ENCODE measurements around the gene LAMB2. TPM values are rescaled to one million over a fixed set of nuclear protein-coding genes. Genes with fewer than 3 reads are reported as not detected.
A peak's percentile ranks its signal among the peaks of the same experiment; 100 is the strongest.

LAMB2 gene
- total RNA-seq, 4 donors from 2014 or later, result 578 to 980 (median 645) TPM

GRCh38 chr3:49134471-49135265 is 1.8 kb upstream of the LAMB2 start:
- 0 to 100% methylated on average over 1 of the region's 3 CpGs for WGBS, 2 donors (ENCODE audit: low coverage in 1 of 2)
- peaks cover 9% of the 10 kb centered on the region for H3K27me3 ChIP-seq
- peaks cover 0 to 19% of the 10 kb centered on the region in 2 donors for H3K36me3 ChIP-seq
- peak overlapping the region in 1 of 2 donors; percentile 78 for H3K4me3 ChIP-seq
- ATAC-seq, result no peak
- peak overlapping the region in 3 of 4 donors; percentile 90 to 95 (median 91) for H3K27ac ChIP-seq
- no peak for TF ChIP-seq POLR2AphosphoS5 (IDR thresholded peaks at IDR 0.05)
- TF ChIP-seq POLR2A (IDR thresholded peaks at IDR 0.05), result no peak
- TF ChIP-seq CTCF (IDR thresholded peaks at IDR 0.05), result no peak
- TF ChIP-seq EP300 (IDR thresholded peaks at IDR 0.05), result no peak
- peaks cover 0 to 40% (median 24%) of the 10 kb centered on the region in 3 donors for H3K4me1 ChIP-seq
- no peaks in the 10 kb centered on the region for H3K9me3 ChIP-seq

- no peak for TF ChIP-seq POLR2A (IDR thresholded peaks at IDR 0.05)
- TF ChIP-seq CTCF (IDR thresholded peaks at IDR 0.05), result no peak
- no peak for TF ChIP-seq EP300 (IDR thresholded peaks at IDR 0.05)
- no peak for TF ChIP-seq POLR2AphosphoS5 (IDR thresholded peaks at IDR 0.05)
- Histone ChIP-seq H3K9me3 (no peaks in the 10 kb centered on the region), H3K4me1 (peaks cover 0 to 51% (median 27%) of the 10 kb centered on the region in 3 donors), H3K4me3 (peak overlapping the region; percentile 78 to 92), H3K27me3 (peaks cover 9% of the 10 kb centered on the region), H3K36me3 (peaks cover 0 to 32% of the 10 kb centered on the region in 2 donors), H3K27ac (peak overlapping the region; percentile 68 to 95 (median 90))
- 0% methylated on average over 2 to 3 of the region's 30 CpGs for WGBS, 2 donors (ENCODE audit: low coverage in 1 of 2)
- peak; percentile 89 for ATAC-seq
These were observed 539 bp upstream of the LAMB2 start for GRCh38 chr3:49133226-49133951.

- H3K4me1 ChIP-seq, result peaks cover 0 to 51% (median 27%) of the 10 kb centered on the region in 3 donors
- peak overlapping the region; percentile 68 to 95 (median 90) for H3K27ac ChIP-seq
- 34% methylated on average over 3 of the region's 9 CpGs; no CpG with 5 or more reads in 1 of the 2 donors for WGBS, 2 donors (ENCODE audit: low coverage in 1 of 2)
- TF ChIP-seq EP300 (IDR thresholded peaks at IDR 0.05), result no peak
- no peak for TF ChIP-seq POLR2AphosphoS5 (IDR thresholded peaks at IDR 0.05)
- TF ChIP-seq CTCF (IDR thresholded peaks at IDR 0.05), result no peak
- no peak for TF ChIP-seq POLR2A (IDR thresholded peaks at IDR 0.05)
- H3K27me3 ChIP-seq, result no peaks in the 10 kb centered on the region
- no peak for ATAC-seq
- H3K36me3 ChIP-seq, result peaks cover 0 to 45% of the 10 kb centered on the region in 2 donors
- H3K9me3 ChIP-seq, result no peaks in the 10 kb centered on the region
- H3K4me3 ChIP-seq, result peak overlapping the region; percentile 78 to 92
These were observed 795 bp downstream of the LAMB2 start for GRCh38 chr3:49132073-49132436.

GRCh38 chr3:49131576-49131975 is 1.3 kb downstream of the LAMB2 start:
- H3K36me3 ChIP-seq, result peaks cover 0 to 50% of the 10 kb centered on the region in 2 donors
- no peak for TF ChIP-seq EP300 (IDR thresholded peaks at IDR 0.05)
- no peak for TF ChIP-seq POLR2AphosphoS5 (IDR thresholded peaks at IDR 0.05)
- TF ChIP-seq POLR2A (IDR thresholded peaks at IDR 0.05), result no peak
- no peak for TF ChIP-seq CTCF (IDR thresholded peaks at IDR 0.05)
- 91% methylated on average over 3 of the region's 6 CpGs; no CpG with 5 or more reads in 1 of the 2 donors for WGBS, 2 donors (ENCODE audit: low coverage in 1 of 2)
- no peaks in the 10 kb centered on the region for H3K27me3 ChIP-seq
- H3K4me1 ChIP-seq, result peaks cover 0 to 51% (median 27%) of the 10 kb centered on the region in 3 donors
- H3K9me3 ChIP-seq, result no peaks in the 10 kb centered on the region
- peak overlapping the region; percentile 78 to 92 for H3K4me3 ChIP-seq
- peak overlapping the region in 3 of 4 donors; percentile 90 to 95 (median 91) for H3K27ac ChIP-seq
- ATAC-seq, result no peak
